ENCODE data around the gene SERPINB11.

SERPINB11 gene

GRCh38 chr18:63683890-63684289 is 18.9 kb upstream of the SERPINB11 start:
- TF ChIP-seq SPI1 (IDR thresholded peaks at IDR 0.05; ENCODE audit: low read depth, low read length) (no peak), POU2F2 (IDR thresholded peaks at IDR 0.05; ENCODE audit: low read depth, low read length) (no peak), PAX5 (IDR thresholded peaks at IDR 0.05; ENCODE audit: insufficient read depth, low read length, severe bottlenecking) (no peak), TAF1 (IDR thresholded peaks at IDR 0.05; ENCODE audit: low read depth, low read length) (no peak), POLR2AphosphoS5 (IDR thresholded peaks at IDR 0.05; ENCODE audit: low read depth, low read length) (no peak), POLR2A (IDR thresholded peaks at IDR 0.05; ENCODE audit: low read depth, low read length) (no peak)
- DNase-seq (ENCODE audit: insufficient read length, low spot score) (no peak), FAIRE-seq (no peak)

GRCh38 chr18:63684718-63685117 is 18.0 kb upstream of the SERPINB11 start:
- TF ChIP-seq POLR2A (IDR thresholded peaks at IDR 0.05; ENCODE audit: low read depth, low read length) (no peak), POLR2AphosphoS5 (IDR thresholded peaks at IDR 0.05; ENCODE audit: low read depth, low read length) (no peak), POU2F2 (IDR thresholded peaks at IDR 0.05; ENCODE audit: low read depth, low read length) (no peak), SPI1 (IDR thresholded peaks at IDR 0.05; ENCODE audit: low read depth, low read length) (no peak), TAF1 (IDR thresholded peaks at IDR 0.05; ENCODE audit: low read depth, low read length) (no peak), PAX5 (IDR thresholded peaks at IDR 0.05; ENCODE audit: insufficient read depth, low read length, severe bottlenecking) (no peak)
- FAIRE-seq = no peak
- no peak for DNase-seq (ENCODE audit: insufficient read length, low spot score)

- FAIRE-seq (no peak), DNase-seq (ENCODE audit: insufficient read length, low spot score) (no peak)
- TF ChIP-seq POLR2AphosphoS5 (IDR thresholded peaks at IDR 0.05; ENCODE audit: low read depth, low read length) = no peak
- TF ChIP-seq TAF1 (IDR thresholded peaks at IDR 0.05; ENCODE audit: low read depth, low read length) = no peak
- TF ChIP-seq PAX5 (IDR thresholded peaks at IDR 0.05; ENCODE audit: insufficient read depth, low read length, severe bottlenecking) = no peak
- TF ChIP-seq POLR2A (IDR thresholded peaks at IDR 0.05; ENCODE audit: low read depth, low read length) = no peak
- no peak for TF ChIP-seq POU2F2 (IDR thresholded peaks at IDR 0.05; ENCODE audit: low read depth, low read length)
- no peak for TF ChIP-seq SPI1 (IDR thresholded peaks at IDR 0.05; ENCODE audit: low read depth, low read length)
Observed at GRCh38 chr18:63686871-63687270, 15.9 kb upstream of the SERPINB11 start.

- DNase-seq (ENCODE audit: insufficient read length, low spot score) = no peak
- no peak for FAIRE-seq
- TF ChIP-seq POU2F2 (IDR thresholded peaks at IDR 0.05; ENCODE audit: low read depth, low read length) (no peak), POLR2A (IDR thresholded peaks at IDR 0.05; ENCODE audit: low read depth, low read length) (no peak), SPI1 (IDR thresholded peaks at IDR 0.05; ENCODE audit: low read depth, low read length) (no peak), POLR2AphosphoS5 (IDR thresholded peaks at IDR 0.05; ENCODE audit: low read depth, low read length) (no peak), PAX5 (IDR thresholded peaks at IDR 0.05; ENCODE audit: insufficient read depth, low read length, severe bottlenecking) (no peak), TAF1 (IDR thresholded peaks at IDR 0.05; ENCODE audit: low read depth, low read length) (no peak)
Observed at GRCh38 chr18:63689064-63689463, 13.7 kb upstream of the SERPINB11 start.

- DNase-seq (ENCODE audit: insufficient read length, low spot score) (no peak), FAIRE-seq (no peak)
Observed at GRCh38 chr18:63697097-63697660, 5.6 kb upstream of the SERPINB11 start.

GRCh38 chr18:63700501-63700900 is 2.3 kb upstream of the SERPINB11 start:
- no peak for DNase-seq (ENCODE audit: insufficient read length, low spot score)
- no peak for TF ChIP-seq POLR2A (IDR thresholded peaks at IDR 0.05; ENCODE audit: low read depth, low read length)
- TF ChIP-seq SPI1 (IDR thresholded peaks at IDR 0.05; ENCODE audit: low read depth, low read length) = no peak
- no peak for TF ChIP-seq POLR2AphosphoS5 (IDR thresholded peaks at IDR 0.05; ENCODE audit: low read depth, low read length)
- TF ChIP-seq PAX5 (IDR thresholded peaks at IDR 0.05; ENCODE audit: insufficient read depth, low read length, severe bottlenecking) = no peak
- no peak for TF ChIP-seq POU2F2 (IDR thresholded peaks at IDR 0.05; ENCODE audit: low read depth, low read length)
- no peak for TF ChIP-seq TAF1 (IDR thresholded peaks at IDR 0.05; ENCODE audit: low read depth, low read length)
- FAIRE-seq = no peak

More at GRCh38 chr18:63697097-63697660, 5.6 kb upstream of the SERPINB11 start:
- TF ChIP-seq PAX5 (IDR thresholded peaks at IDR 0.05; ENCODE audit: insufficient read depth, low read length, severe bottlenecking) (no peak), POLR2A (IDR thresholded peaks at IDR 0.05; ENCODE audit: low read depth, low read length) (no peak), TAF1 (IDR thresholded peaks at IDR 0.05; ENCODE audit: low read depth, low read length) (no peak), POU2F2 (IDR thresholded peaks at IDR 0.05; ENCODE audit: low read depth, low read length) (no peak), POLR2AphosphoS5 (IDR thresholded peaks at IDR 0.05; ENCODE audit: low read depth, low read length) (no peak), SPI1 (IDR thresholded peaks at IDR 0.05; ENCODE audit: low read depth, low read length) (no peak)

- no peak for TF ChIP-seq TAF1 (IDR thresholded peaks at IDR 0.05; ENCODE audit: low read depth, low read length)
- no peak for DNase-seq (ENCODE audit: insufficient read length, low spot score)
- no peak for FAIRE-seq
Observed at GRCh38 chr18:63701952-63702351, 808 bp upstream of the SERPINB11 start.

GRCh38 chr18:63705401-63705800 is 2.6 kb downstream of the SERPINB11 start:
- FAIRE-seq (no peak), DNase-seq (ENCODE audit: insufficient read length, low spot score) (no peak)
- TF ChIP-seq SPI1 (IDR thresholded peaks at IDR 0.05; ENCODE audit: low read depth, low read length) = no peak
- no peak for TF ChIP-seq TAF1 (IDR thresholded peaks at IDR 0.05; ENCODE audit: low read depth, low read length)
- no peak for TF ChIP-seq PAX5 (IDR thresholded peaks at IDR 0.05; ENCODE audit: insufficient read depth, low read length, severe bottlenecking)
- no peak for TF ChIP-seq POLR2AphosphoS5 (IDR thresholded peaks at IDR 0.05; ENCODE audit: low read depth, low read length)
- TF ChIP-seq POU2F2 (IDR thresholded peaks at IDR 0.05; ENCODE audit: low read depth, low read length) = no peak
- TF ChIP-seq POLR2A (IDR thresholded peaks at IDR 0.05; ENCODE audit: low read depth, low read length) = no peak

- no peak for FAIRE-seq
- TF ChIP-seq POU2F2 (IDR thresholded peaks at IDR 0.05; ENCODE audit: low read depth, low read length) (no peak), POLR2A (IDR thresholded peaks at IDR 0.05; ENCODE audit: low read depth, low read length) (no peak), TAF1 (IDR thresholded peaks at IDR 0.05; ENCODE audit: low read depth, low read length) (no peak)
- DNase-seq (ENCODE audit: insufficient read length, low spot score) = no peak
Observed at GRCh38 chr18:63707816-63708215, 5.1 kb downstream of the SERPINB11 start.

- FAIRE-seq (no peak), DNase-seq (ENCODE audit: insufficient read length, low spot score) (no peak)
- TF ChIP-seq SPI1 (IDR thresholded peaks at IDR 0.05; ENCODE audit: low read depth, low read length) (no peak), POLR2AphosphoS5 (IDR thresholded peaks at IDR 0.05; ENCODE audit: low read depth, low read length) (no peak), POLR2A (IDR thresholded peaks at IDR 0.05; ENCODE audit: low read depth, low read length) (no peak), POU2F2 (IDR thresholded peaks at IDR 0.05; ENCODE audit: low read depth, low read length) (no peak), PAX5 (IDR thresholded peaks at IDR 0.05; ENCODE audit: insufficient read depth, low read length, severe bottlenecking) (no peak), TAF1 (IDR thresholded peaks at IDR 0.05; ENCODE audit: low read depth, low read length) (no peak)
Observed at GRCh38 chr18:63708650-63709049, 5.9 kb downstream of the SERPINB11 start.
